Panc1 (cell line): ENCODE measurements around the gene SMIM7.

ENCODE experiments used
- CTCF ChIP-seq: fragments of 450-650 bp; IDR thresholded peaks from 2 replicates; pipeline ENCODE4 v1.5.1; 2017; ENCODE audit warnings: mild to moderate bottlenecking
- POLR2AphosphoS5 ChIP-seq: IDR thresholded peaks from 2 replicates; pipeline ENCODE4 v1.6.1; 2012; ENCODE audit warnings: mild to moderate bottlenecking, low read depth, low read length, moderate library complexity
- REST ChIP-seq, 2 experiments: IDR thresholded peaks; 2 replicates each; pipeline ENCODE4 v1.6.1; 2011 to 2012; ENCODE audit warnings: low read depth in 2 of 2, control low read depth in 1 of 2, low read length in 1 of 2, mild to moderate bottlenecking in 1 of 2, moderate library complexity in 1 of 2; ENCODE audit not compliant: insufficient read depth in 1 of 2
- SIN3A ChIP-seq: IDR thresholded peaks from 2 replicates; pipeline ENCODE4 v1.6.1; 2012; ENCODE audit warnings: low read depth, mild to moderate bottlenecking, low read length, moderate library complexity, borderline replicate concordance; ENCODE audit not compliant: insufficient read depth
- TCF7L2 ChIP-seq: IDR thresholded peaks from 2 replicates; pipeline ENCODE4 v1.6.1; 2011; ENCODE audit warnings: mild to moderate bottlenecking, low read depth, low read length, inconsistent platforms

- no peak for TF ChIP-seq CTCF
- TF ChIP-seq POLR2AphosphoS5 = no peak
- no peak for TF ChIP-seq REST (IDR thresholded peaks at IDR 0.05; ENCODE audit: insufficient read depth in 1 of 2, low read depth in 2 of 2, low read length in 1 of 2)
- TF ChIP-seq SIN3A = no peak
- no peak for TF ChIP-seq TCF7L2
Measured at GRCh38 chr19:16625163-16625958, 34.6 kb downstream of the SMIM7 start.
